ENCODE measurements around the gene PROB1.

DNA sequence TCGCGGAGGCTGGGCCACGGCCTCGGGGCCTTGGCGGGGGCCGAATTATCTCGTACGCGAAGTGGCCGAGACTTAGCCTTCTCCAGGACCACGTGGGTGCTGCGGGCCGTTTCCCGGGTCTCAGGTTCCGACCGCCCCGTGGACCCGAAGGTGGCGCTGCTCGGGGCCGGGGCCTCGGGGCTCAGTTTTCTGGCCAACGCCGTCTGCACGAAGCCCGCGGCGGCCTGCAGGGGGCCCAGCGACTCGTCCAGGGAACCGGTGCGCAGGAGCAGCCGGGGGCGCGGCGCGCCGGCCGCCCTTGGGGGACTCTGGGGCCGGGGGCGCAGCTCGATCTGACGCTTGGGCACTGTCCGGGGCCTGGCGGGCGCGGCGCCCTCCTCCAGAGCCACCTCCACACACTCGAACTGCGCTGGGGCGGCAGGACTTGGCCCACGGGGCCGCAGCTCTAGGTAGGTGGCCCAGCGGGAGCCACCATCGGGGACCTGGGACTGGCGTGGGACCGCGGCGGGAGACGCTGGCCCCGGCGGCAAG lies 716 bp downstream of the PROB1 start:
- TF ChIP-seq, protein P1, sequence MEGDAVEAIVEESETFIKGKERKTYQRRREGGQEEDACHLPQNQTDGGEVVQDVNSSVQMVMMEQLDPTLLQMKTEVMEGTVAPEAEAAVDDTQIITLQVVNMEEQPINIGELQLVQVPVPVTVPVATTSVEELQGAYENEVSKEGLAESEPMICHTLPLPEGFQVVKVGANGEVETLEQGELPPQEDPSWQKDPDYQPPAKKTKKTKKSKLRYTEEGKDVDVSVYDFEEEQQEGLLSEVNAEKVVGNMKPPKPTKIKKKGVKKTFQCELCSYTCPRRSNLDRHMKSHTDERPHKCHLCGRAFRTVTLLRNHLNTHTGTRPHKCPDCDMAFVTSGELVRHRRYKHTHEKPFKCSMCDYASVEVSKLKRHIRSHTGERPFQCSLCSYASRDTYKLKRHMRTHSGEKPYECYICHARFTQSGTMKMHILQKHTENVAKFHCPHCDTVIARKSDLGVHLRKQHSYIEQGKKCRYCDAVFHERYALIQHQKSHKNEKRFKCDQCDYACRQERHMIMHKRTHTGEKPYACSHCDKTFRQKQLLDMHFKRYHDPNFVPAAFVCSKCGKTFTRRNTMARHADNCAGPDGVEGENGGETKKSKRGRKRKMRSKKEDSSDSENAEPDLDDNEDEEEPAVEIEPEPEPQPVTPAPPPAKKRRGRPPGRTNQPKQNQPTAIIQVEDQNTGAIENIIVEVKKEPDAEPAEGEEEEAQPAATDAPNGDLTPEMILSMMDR (conservative IDR thresholded peaks at IDR 0.05; ENCODE audit: low read depth, low read length): no peak
- no peak for TF ChIP-seq EZH2 (IDR thresholded peaks at IDR 0.05; ENCODE audit: low read length, unreplicated experiment)
